ENCODE results near the gene WBP4.

WBP4 gene

GRCh38 chr13:41060082-41060723, 1.1 kb upstream of the WBP4 start:
- WGBS, 2 experiments (ENCODE audit: insufficient coverage in 2 of 2) = 0 to 1% methylated on average over 33 to 52 of the region's 57 CpGs
- Histone ChIP-seq H3K4me1 (ENCODE audit: control insufficient read depth, insufficient read depth, low read length, poor library complexity, severe bottlenecking) (peaks cover 13% of the 10 kb centered on the region), H3K36me3 (ENCODE audit: control insufficient read depth, insufficient read depth, low read length) (peaks cover 3% of the 10 kb centered on the region), H3K9me3 (ENCODE audit: control insufficient read depth, low read length) (no peaks in the 10 kb centered on the region), H3K27ac (ENCODE audit: low read depth, low read length, severe bottlenecking) (peak overlapping the region; percentile 95), H3K4me3 (ENCODE audit: extremely low read depth, insufficient read depth, low read length, poor library complexity, severe bottlenecking) (peak overlapping the region; percentile 81)

GRCh38 chr13:41060724-41061074, 610 bp upstream of the WBP4 start:
- Histone ChIP-seq H3K4me1 (ENCODE audit: control insufficient read depth, insufficient read depth, low read length, poor library complexity, severe bottlenecking) (peaks cover 13% of the 10 kb centered on the region), H3K36me3 (ENCODE audit: control insufficient read depth, insufficient read depth, low read length) (peaks cover 8% of the 10 kb centered on the region), H3K4me3 (ENCODE audit: extremely low read depth, insufficient read depth, low read length, poor library complexity, severe bottlenecking) (peak overlapping the region; percentile 81), H3K27ac (ENCODE audit: low read depth, low read length, severe bottlenecking) (peak overlapping the region; percentile 95), H3K9me3 (ENCODE audit: control insufficient read depth, low read length) (no peaks in the 10 kb centered on the region)
- WGBS, 2 experiments (ENCODE audit: insufficient coverage in 2 of 2) = 0 to 1% methylated on average over 19 to 31 of the region's 35 CpGs

GRCh38 chr13:41061914-41062837, 867 bp downstream of the WBP4 start:
- peak overlapping the region; percentile 81 for H3K4me3 ChIP-seq (ENCODE audit: extremely low read depth, insufficient read depth, low read length, poor library complexity, severe bottlenecking)
- no peaks in the 10 kb centered on the region for H3K9me3 ChIP-seq (ENCODE audit: control insufficient read depth, low read length)
- peak overlapping the region; percentile 95 for H3K27ac ChIP-seq (ENCODE audit: low read depth, low read length, severe bottlenecking)
- WGBS, 2 experiments (ENCODE audit: insufficient coverage in 2 of 2) = 1 to 8% methylated on average over 12 to 15 of the region's 24 CpGs
- H3K4me1 ChIP-seq (ENCODE audit: control insufficient read depth, insufficient read depth, low read length, poor library complexity, severe bottlenecking) = peaks cover 13% of the 10 kb centered on the region
- peaks cover 21% of the 10 kb centered on the region for H3K36me3 ChIP-seq (ENCODE audit: control insufficient read depth, insufficient read depth, low read length)

GRCh38 chr13:41064493-41064892, 3.2 kb downstream of the WBP4 start:
- H3K27ac ChIP-seq (ENCODE audit: low read depth, low read length, severe bottlenecking) = no peak overlapping the region
- H3K4me1 ChIP-seq (ENCODE audit: control insufficient read depth, insufficient read depth, low read length, poor library complexity, severe bottlenecking) = peaks cover 13% of the 10 kb centered on the region
- H3K36me3 ChIP-seq (ENCODE audit: control insufficient read depth, insufficient read depth, low read length) = peaks cover 41% of the 10 kb centered on the region
- no CpG with 5 or more reads among the region's 2 CpGs for WGBS, 2 experiments (ENCODE audit: insufficient coverage in 2 of 2)
- H3K4me3 ChIP-seq (ENCODE audit: extremely low read depth, insufficient read depth, low read length, poor library complexity, severe bottlenecking) = no peak overlapping the region
- no peaks in the 10 kb centered on the region for H3K9me3 ChIP-seq (ENCODE audit: control insufficient read depth, low read length)

- Histone ChIP-seq H3K9me3 (ENCODE audit: control insufficient read depth, low read length) (no peaks in the 10 kb centered on the region), H3K36me3 (ENCODE audit: control insufficient read depth, insufficient read depth, low read length) (peaks cover 46% of the 10 kb centered on the region), H3K4me1 (ENCODE audit: control insufficient read depth, insufficient read depth, low read length, poor library complexity, severe bottlenecking) (peaks cover 13% of the 10 kb centered on the region), H3K4me3 (ENCODE audit: extremely low read depth, insufficient read depth, low read length, poor library complexity, severe bottlenecking) (no peak overlapping the region), H3K27ac (ENCODE audit: low read depth, low read length, severe bottlenecking) (no peak overlapping the region)
Observed at GRCh38 chr13:41065078-41065477, 3.8 kb downstream of the WBP4 start.

- H3K36me3 ChIP-seq (ENCODE audit: control insufficient read depth, insufficient read depth, low read length) = peaks cover 80% of the 10 kb centered on the region
- no peak overlapping the region for H3K4me3 ChIP-seq (ENCODE audit: extremely low read depth, insufficient read depth, low read length, poor library complexity, severe bottlenecking)
- no peaks in the 10 kb centered on the region for H3K4me1 ChIP-seq (ENCODE audit: control insufficient read depth, insufficient read depth, low read length, poor library complexity, severe bottlenecking)
- H3K9me3 ChIP-seq (ENCODE audit: control insufficient read depth, low read length) = no peaks in the 10 kb centered on the region
- WGBS, 2 experiments (ENCODE audit: insufficient coverage in 2 of 2) = 86 to 98% methylated on average over 4 of the region's 9 CpGs
- H3K27ac ChIP-seq (ENCODE audit: low read depth, low read length, severe bottlenecking) = no peak overlapping the region
Observed at GRCh38 chr13:41074523-41074922, 13.2 kb downstream of the WBP4 start.

- peaks cover 77% of the 10 kb centered on the region for H3K36me3 ChIP-seq (ENCODE audit: control insufficient read depth, insufficient read depth, low read length)
Observed at GRCh38 chr13:41075034-41075433, 13.7 kb downstream of the WBP4 start.

GRCh38 chr13:41075485-41075884, 14.2 kb downstream of the WBP4 start:
- Histone ChIP-seq H3K4me3 (ENCODE audit: extremely low read depth, insufficient read depth, low read length, poor library complexity, severe bottlenecking) (no peak overlapping the region), H3K4me1 (ENCODE audit: control insufficient read depth, insufficient read depth, low read length, poor library complexity, severe bottlenecking) (no peaks in the 10 kb centered on the region), H3K9me3 (ENCODE audit: control insufficient read depth, low read length) (no peaks in the 10 kb centered on the region), H3K27ac (ENCODE audit: low read depth, low read length, severe bottlenecking) (no peak overlapping the region), H3K36me3 (ENCODE audit: control insufficient read depth, insufficient read depth, low read length) (peaks cover 73% of the 10 kb centered on the region)
- WGBS, 2 experiments (ENCODE audit: insufficient coverage in 2 of 2) = 94 to 100% methylated on average over 5 to 6 of the region's 7 CpGs

More at GRCh38 chr13:41075034-41075433, 13.7 kb downstream of the WBP4 start:
- Histone ChIP-seq H3K27ac (ENCODE audit: low read depth, low read length, severe bottlenecking) (no peak overlapping the region), H3K4me1 (ENCODE audit: control insufficient read depth, insufficient read depth, low read length, poor library complexity, severe bottlenecking) (no peaks in the 10 kb centered on the region), H3K4me3 (ENCODE audit: extremely low read depth, insufficient read depth, low read length, poor library complexity, severe bottlenecking) (no peak overlapping the region), H3K9me3 (ENCODE audit: control insufficient read depth, low read length) (no peaks in the 10 kb centered on the region)
- no CpG with 5 or more reads among the region's 1 CpG for WGBS, 2 experiments (ENCODE audit: insufficient coverage in 2 of 2)

- 100% methylated on average over 1 of the region's 3 CpGs; no CpG with 5 or more reads in 1 of the 2 experiments for WGBS, 2 experiments (ENCODE audit: insufficient coverage in 2 of 2)
- peaks cover 79% of the 10 kb centered on the region for H3K36me3 ChIP-seq (ENCODE audit: control insufficient read depth, insufficient read depth, low read length)
- H3K27ac ChIP-seq (ENCODE audit: low read depth, low read length, severe bottlenecking) = no peak overlapping the region
- H3K4me1 ChIP-seq (ENCODE audit: control insufficient read depth, insufficient read depth, low read length, poor library complexity, severe bottlenecking) = no peaks in the 10 kb centered on the region
- no peak overlapping the region for H3K4me3 ChIP-seq (ENCODE audit: extremely low read depth, insufficient read depth, low read length, poor library complexity, severe bottlenecking)
- H3K9me3 ChIP-seq (ENCODE audit: control insufficient read depth, low read length) = no peaks in the 10 kb centered on the region
Observed at GRCh38 chr13:41077475-41077874, 16.2 kb downstream of the WBP4 start.

GRCh38 chr13:41079725-41080124, 18.4 kb downstream of the WBP4 start:
- Histone ChIP-seq H3K4me3 (ENCODE audit: extremely low read depth, insufficient read depth, low read length, poor library complexity, severe bottlenecking) (no peak overlapping the region), H3K9me3 (ENCODE audit: control insufficient read depth, low read length) (no peaks in the 10 kb centered on the region), H3K4me1 (ENCODE audit: control insufficient read depth, insufficient read depth, low read length, poor library complexity, severe bottlenecking) (no peaks in the 10 kb centered on the region), H3K36me3 (ENCODE audit: control insufficient read depth, insufficient read depth, low read length) (peaks cover 71% of the 10 kb centered on the region), H3K27ac (ENCODE audit: low read depth, low read length, severe bottlenecking) (no peak overlapping the region)
- WGBS, 2 experiments (ENCODE audit: insufficient coverage in 2 of 2) = 100% methylated on average over 2 of the region's 4 CpGs; no CpG with 5 or more reads in 1 of the 2 experiments

Data from mesodermal cell (in vitro differentiated cells).